ENCODE measurements around the gene BMPR1B.
"Not testable (repeated sequence)": the region's sequence is repeated elsewhere in the genome, so short reads cannot be mapped to it uniquely, and the experiment has no call there.

BMPR1B gene

DNA sequence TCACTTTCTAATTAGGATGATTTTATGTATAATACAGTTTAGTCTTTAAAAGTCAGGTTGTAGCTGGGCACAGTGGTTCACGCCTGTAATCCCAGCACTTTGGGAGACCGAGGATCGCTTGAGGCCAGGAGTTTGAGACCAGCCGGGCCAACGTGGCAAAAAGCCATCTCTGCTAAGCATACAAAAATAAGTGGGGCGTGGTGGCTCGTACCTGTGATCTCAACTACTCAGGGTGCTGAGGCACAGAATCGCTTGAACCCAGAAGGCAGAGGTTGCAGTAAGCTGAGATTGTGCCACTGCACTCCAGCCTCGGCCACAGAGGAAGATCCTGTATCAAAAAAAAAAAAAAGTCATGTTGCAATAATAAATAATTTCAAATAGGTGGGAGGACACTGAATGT is 364.2 kb downstream of the BMPR1B start:
- Histone ChIP-seq H3K9me3 (ENCODE audit: control insufficient read depth, low read length) (no peaks in the 10 kb centered on the region), H3K27ac (ENCODE audit: insufficient read depth, low read length, poor library complexity, severe bottlenecking) (no peak overlapping the region), H3K27me3 (replicated peaks; ENCODE audit: control insufficient read depth, insufficient read depth, low read length, poor library complexity, severe bottlenecking) (no peaks in the 10 kb centered on the region), H3K36me3 (ENCODE audit: control insufficient read depth, insufficient read depth, low read length) (no peaks in the 10 kb centered on the region), H3K4me1 (ENCODE audit: control insufficient read depth, insufficient read depth, low read length, poor library complexity, severe bottlenecking) (no peaks in the 10 kb centered on the region), H3K4me3 (ENCODE audit: insufficient read depth, low read depth, low read length, poor library complexity, severe bottlenecking) (no peak overlapping the region)
- no peak for DNase-seq

GRCh38 chr4:95124906-95125504 is 367.2 kb downstream of the BMPR1B start:
- no peaks in the 10 kb centered on the region for H3K36me3 ChIP-seq (ENCODE audit: control insufficient read depth, insufficient read depth, low read length)
- H3K4me1 ChIP-seq (ENCODE audit: control insufficient read depth, insufficient read depth, low read length, poor library complexity, severe bottlenecking) = no peaks in the 10 kb centered on the region
- no peak overlapping the region for H3K27ac ChIP-seq (ENCODE audit: insufficient read depth, low read length, poor library complexity, severe bottlenecking)
- no peak overlapping the region for H3K4me3 ChIP-seq (ENCODE audit: insufficient read depth, low read depth, low read length, poor library complexity, severe bottlenecking)
- H3K27me3 ChIP-seq (replicated peaks; ENCODE audit: control insufficient read depth, insufficient read depth, low read length, poor library complexity, severe bottlenecking) = no peaks in the 10 kb centered on the region
- DNase-seq = no peak
- H3K9me3 ChIP-seq (ENCODE audit: control insufficient read depth, low read length) = no peaks in the 10 kb centered on the region

GRCh38 chr4:95129031-95129430 is 371.3 kb downstream of the BMPR1B start:
- no peaks in the 10 kb centered on the region for H3K9me3 ChIP-seq (ENCODE audit: control insufficient read depth, low read length)
- H3K4me3 ChIP-seq (ENCODE audit: insufficient read depth, low read depth, low read length, poor library complexity, severe bottlenecking) = no peak overlapping the region
- H3K4me1 ChIP-seq (ENCODE audit: control insufficient read depth, insufficient read depth, low read length, poor library complexity, severe bottlenecking) = no peaks in the 10 kb centered on the region
- no peaks in the 10 kb centered on the region for H3K36me3 ChIP-seq (ENCODE audit: control insufficient read depth, insufficient read depth, low read length)
- no peak for DNase-seq
- H3K27ac ChIP-seq (ENCODE audit: insufficient read depth, low read length, poor library complexity, severe bottlenecking) = no peak overlapping the region
- H3K27me3 ChIP-seq (replicated peaks; ENCODE audit: control insufficient read depth, insufficient read depth, low read length, poor library complexity, severe bottlenecking) = no peaks in the 10 kb centered on the region

DNA sequence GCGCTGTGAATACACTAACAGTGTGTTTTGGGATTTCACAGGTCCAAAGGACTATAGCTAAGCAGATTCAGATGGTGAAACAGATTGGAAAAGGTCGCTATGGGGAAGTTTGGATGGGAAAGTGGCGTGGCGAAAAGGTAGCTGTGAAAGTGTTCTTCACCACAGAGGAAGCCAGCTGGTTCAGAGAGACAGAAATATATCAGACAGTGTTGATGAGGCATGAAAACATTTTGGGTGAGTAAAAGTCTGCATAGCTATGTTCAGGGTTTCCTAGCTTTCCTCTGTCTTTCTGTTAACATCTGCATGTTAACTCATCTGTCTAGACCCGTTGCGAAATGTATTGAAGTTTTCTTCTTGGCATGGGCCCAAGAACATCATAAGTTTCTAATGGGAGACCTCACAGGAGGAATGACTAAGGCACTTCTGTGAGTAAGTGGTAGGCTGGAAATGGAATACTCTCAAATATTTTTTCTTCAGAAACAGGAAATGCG is 372.1 kb downstream of the BMPR1B start:
- DNase-seq = no peak
- no peak overlapping the region for H3K27ac ChIP-seq (ENCODE audit: insufficient read depth, low read length, poor library complexity, severe bottlenecking)
- H3K4me3 ChIP-seq (ENCODE audit: insufficient read depth, low read depth, low read length, poor library complexity, severe bottlenecking) = no peak overlapping the region

GRCh38 chr4:95134016-95134415 is 376.3 kb downstream of the BMPR1B start:
- not testable (repeated sequence) for H3K9me3 ChIP-seq (ENCODE audit: control insufficient read depth, low read length); H3K4me3 ChIP-seq (ENCODE audit: insufficient read depth, low read depth, low read length, poor library complexity, severe bottlenecking); H3K27me3 ChIP-seq (replicated peaks; ENCODE audit: control insufficient read depth, insufficient read depth, low read length, poor library complexity, severe bottlenecking); H3K4me1 ChIP-seq (ENCODE audit: control insufficient read depth, insufficient read depth, low read length, poor library complexity, severe bottlenecking); H3K27ac ChIP-seq (ENCODE audit: insufficient read depth, low read length, poor library complexity, severe bottlenecking); DNase-seq; H3K36me3 ChIP-seq (ENCODE audit: control insufficient read depth, insufficient read depth, low read length)

More for the DNA sequence above, 372.1 kb downstream of the BMPR1B start:
- Histone ChIP-seq H3K36me3 (ENCODE audit: control insufficient read depth, insufficient read depth, low read length) (no peaks in the 10 kb centered on the region), H3K4me1 (ENCODE audit: control insufficient read depth, insufficient read depth, low read length, poor library complexity, severe bottlenecking) (no peaks in the 10 kb centered on the region), H3K27me3 (replicated peaks; ENCODE audit: control insufficient read depth, insufficient read depth, low read length, poor library complexity, severe bottlenecking) (no peaks in the 10 kb centered on the region), H3K9me3 (ENCODE audit: control insufficient read depth, low read length) (no peaks in the 10 kb centered on the region)

DNA sequence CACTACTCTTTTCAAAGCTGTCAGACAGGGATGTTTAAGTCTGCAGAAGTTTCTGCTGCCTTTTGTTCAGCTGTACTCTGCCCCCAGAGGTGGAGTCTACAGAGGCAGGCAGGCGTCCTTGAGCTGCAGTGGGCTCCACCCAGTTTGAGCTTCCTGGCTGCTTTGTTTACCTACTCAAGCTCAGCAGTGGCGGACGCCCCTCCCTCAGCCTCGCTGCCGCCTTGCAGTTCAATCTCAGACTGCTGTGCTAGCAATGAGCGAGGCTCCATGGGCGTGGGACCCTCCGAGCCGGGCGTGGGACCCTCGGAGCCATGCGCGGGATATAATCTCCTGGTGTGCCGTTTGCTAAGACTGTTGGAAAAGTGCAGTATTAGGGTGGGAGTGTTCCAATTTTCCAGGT is 381.7 kb downstream of the BMPR1B start:
- not testable (repeated sequence) for H3K27ac ChIP-seq (ENCODE audit: insufficient read depth, low read length, poor library complexity, severe bottlenecking); H3K4me3 ChIP-seq (ENCODE audit: insufficient read depth, low read depth, low read length, poor library complexity, severe bottlenecking); H3K27me3 ChIP-seq (replicated peaks; ENCODE audit: control insufficient read depth, insufficient read depth, low read length, poor library complexity, severe bottlenecking); H3K9me3 ChIP-seq (ENCODE audit: control insufficient read depth, low read length); H3K4me1 ChIP-seq (ENCODE audit: control insufficient read depth, insufficient read depth, low read length, poor library complexity, severe bottlenecking); DNase-seq; H3K36me3 ChIP-seq (ENCODE audit: control insufficient read depth, insufficient read depth, low read length)

DNA sequence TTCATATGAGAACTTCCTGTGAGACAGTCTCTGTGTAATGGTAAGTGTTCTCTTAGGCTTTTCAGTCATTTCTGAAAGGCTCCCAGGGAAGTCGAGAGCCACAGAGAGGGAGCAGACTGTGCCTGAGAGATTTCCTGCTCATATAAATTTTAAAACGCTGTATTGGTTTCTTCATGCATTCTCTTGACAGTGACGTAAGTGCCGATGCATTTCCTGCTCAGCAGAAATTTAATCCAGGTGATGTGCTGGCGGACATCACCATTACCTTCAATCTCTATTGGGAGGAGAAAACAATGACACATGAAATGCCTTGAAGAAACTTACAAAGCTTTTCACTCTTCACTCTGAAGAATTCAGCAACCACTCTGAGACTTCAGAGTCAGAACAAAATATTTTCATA is 383.6 kb downstream of the BMPR1B start:
- H3K27ac ChIP-seq (ENCODE audit: insufficient read depth, low read length, poor library complexity, severe bottlenecking) = no peak overlapping the region
- no peaks in the 10 kb centered on the region for H3K9me3 ChIP-seq (ENCODE audit: control insufficient read depth, low read length)
- no peaks in the 10 kb centered on the region for H3K27me3 ChIP-seq (replicated peaks; ENCODE audit: control insufficient read depth, insufficient read depth, low read length, poor library complexity, severe bottlenecking)
- no peak for DNase-seq
- H3K4me1 ChIP-seq (ENCODE audit: control insufficient read depth, insufficient read depth, low read length, poor library complexity, severe bottlenecking) = no peaks in the 10 kb centered on the region
- no peaks in the 10 kb centered on the region for H3K36me3 ChIP-seq (ENCODE audit: control insufficient read depth, insufficient read depth, low read length)
- H3K4me3 ChIP-seq (ENCODE audit: insufficient read depth, low read depth, low read length, poor library complexity, severe bottlenecking) = no peak overlapping the region

GRCh38 chr4:95142932-95143331 is 385.2 kb downstream of the BMPR1B start:
- Histone ChIP-seq H3K27ac (ENCODE audit: insufficient read depth, low read length, poor library complexity, severe bottlenecking) (no peak overlapping the region), H3K27me3 (replicated peaks; ENCODE audit: control insufficient read depth, insufficient read depth, low read length, poor library complexity, severe bottlenecking) (no peaks in the 10 kb centered on the region), H3K4me3 (ENCODE audit: insufficient read depth, low read depth, low read length, poor library complexity, severe bottlenecking) (no peak overlapping the region), H3K4me1 (ENCODE audit: control insufficient read depth, insufficient read depth, low read length, poor library complexity, severe bottlenecking) (no peaks in the 10 kb centered on the region), H3K9me3 (ENCODE audit: control insufficient read depth, low read length) (no peaks in the 10 kb centered on the region), H3K36me3 (ENCODE audit: control insufficient read depth, insufficient read depth, low read length) (no peaks in the 10 kb centered on the region)
- DNase-seq = no peak

DNA sequence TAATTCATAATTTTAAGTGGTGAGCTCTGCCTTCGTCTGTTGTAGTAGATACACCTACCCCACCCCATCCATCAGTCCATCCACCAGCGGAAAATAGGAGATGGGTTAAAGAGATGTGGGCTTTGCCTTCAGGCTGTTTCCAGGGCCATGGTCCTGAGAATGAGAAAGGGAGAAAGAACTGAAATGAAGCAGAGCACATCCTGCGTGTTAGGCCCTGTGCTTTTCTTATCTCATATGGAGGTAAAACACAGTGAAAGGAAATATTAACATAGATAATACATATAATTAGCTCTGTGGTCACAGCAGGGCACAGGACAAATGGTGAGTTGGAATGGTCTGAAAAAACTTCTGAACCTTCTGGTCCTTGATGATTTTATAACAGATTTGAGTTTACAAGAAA is 393.5 kb downstream of the BMPR1B start:
- no peak overlapping the region for H3K4me3 ChIP-seq (ENCODE audit: insufficient read depth, low read depth, low read length, poor library complexity, severe bottlenecking)
- no peak overlapping the region for H3K27ac ChIP-seq (ENCODE audit: insufficient read depth, low read length, poor library complexity, severe bottlenecking)
- no peaks in the 10 kb centered on the region for H3K36me3 ChIP-seq (ENCODE audit: control insufficient read depth, insufficient read depth, low read length)
- H3K4me1 ChIP-seq (ENCODE audit: control insufficient read depth, insufficient read depth, low read length, poor library complexity, severe bottlenecking) = peaks cover 4% of the 10 kb centered on the region
- DNase-seq = no peak
- H3K27me3 ChIP-seq (replicated peaks; ENCODE audit: control insufficient read depth, insufficient read depth, low read length, poor library complexity, severe bottlenecking) = no peaks in the 10 kb centered on the region
- H3K9me3 ChIP-seq (ENCODE audit: control insufficient read depth, low read length) = no peaks in the 10 kb centered on the region

GRCh38 chr4:95153182-95153581 is 395.4 kb downstream of the BMPR1B start:
- H3K36me3 ChIP-seq (ENCODE audit: control insufficient read depth, insufficient read depth, low read length) = no peaks in the 10 kb centered on the region
- H3K27ac ChIP-seq (ENCODE audit: insufficient read depth, low read length, poor library complexity, severe bottlenecking) = no peak overlapping the region
- no peak overlapping the region for H3K4me3 ChIP-seq (ENCODE audit: insufficient read depth, low read depth, low read length, poor library complexity, severe bottlenecking)
- H3K9me3 ChIP-seq (ENCODE audit: control insufficient read depth, low read length) = no peaks in the 10 kb centered on the region
- DNase-seq = no peak
- H3K27me3 ChIP-seq (replicated peaks; ENCODE audit: control insufficient read depth, insufficient read depth, low read length, poor library complexity, severe bottlenecking) = no peaks in the 10 kb centered on the region
- H3K4me1 ChIP-seq (ENCODE audit: control insufficient read depth, insufficient read depth, low read length, poor library complexity, severe bottlenecking) = peaks cover 4% of the 10 kb centered on the region
